HEK293 (cell line): ENCODE measurements around the gene CKB.

ENCODE experiments used
- GLI2 ChIP-seq: fragments of 450-650 bp; formaldehyde crosslinking; IDR thresholded peaks from 2 replicates; pipeline ENCODE4; 2017; ENCODE audit warnings: missing biosample characterization, missing genetic modification characterization, low read depth, borderline replicate concordance
- HOXA7 ChIP-seq: sonication (generic); formaldehyde crosslinking; IDR thresholded peaks from 2 replicates; pipeline ENCODE4 v1.8.1; 2022; ENCODE audit warnings: missing genetic modification reagents, borderline replicate concordance
- YY1 ChIP-seq: fragments of 450-650 bp; formaldehyde crosslinking; IDR thresholded peaks from 2 replicates; pipeline ENCODE4 v1.5.1; 2018; ENCODE audit warnings: missing biosample characterization, missing genetic modification characterization
- ZBTB21 ChIP-seq: fragments of 450-650 bp; formaldehyde crosslinking; IDR thresholded peaks from 2 replicates; pipeline ENCODE4 v1.5.1; 2017; ENCODE audit warnings: missing biosample characterization, missing genetic modification characterization
- ZNF138 ChIP-seq: fragments of 450-650 bp; formaldehyde crosslinking; IDR thresholded peaks from 2 replicates; pipeline ENCODE4 v1.5.1; 2016; ENCODE audit warnings: missing biosample characterization, missing genetic modification characterization, borderline replicate concordance
- ZNF274 ChIP-seq, 2 experiments: fragments of 200-500 bp in 1 of 2; fragments of 450-650 bp in 1 of 2; sonication (Bioruptor generic) in 1 of 2; formaldehyde crosslinking in 1 of 2; IDR thresholded peaks; 2 replicates each; pipeline versions ENCODE4 v1.5.1 to v1.6.1; 2014 to 2016; ENCODE audit warnings: borderline replicate concordance in 1 of 2, inconsistent platforms in 1 of 2, low read length in 1 of 2, missing biosample characterization in 1 of 2, missing genetic modification characterization in 1 of 2
- ZNF549 ChIP-seq: fragments of 450-650 bp; IDR thresholded peaks from 2 replicates; pipeline ENCODE4 v1.5.1; 2018; ENCODE audit warnings: missing biosample characterization, missing genetic modification characterization, mild to moderate bottlenecking, inconsistent platforms, moderate library complexity
- ZNF596 ChIP-seq: fragments of 450-650 bp; IDR thresholded peaks from 2 replicates; pipeline ENCODE4 v1.5.0; 2018; ENCODE audit warnings: missing biosample characterization, mild to moderate bottlenecking, missing genetic modification characterization, moderate library complexity
- ZNF843 ChIP-seq: fragments of 450-650 bp; formaldehyde crosslinking; IDR thresholded peaks from 2 replicates; pipeline ENCODE4 v1.5.1; 2016; ENCODE audit warnings: missing biosample characterization, missing genetic modification characterization
- ZSCAN23 ChIP-seq: fragments of 450-650 bp; formaldehyde crosslinking; IDR thresholded peaks from 2 replicates; pipeline ENCODE4 v1.5.1; 2016; ENCODE audit warnings: missing biosample characterization, missing genetic modification characterization
- TF ChIP-seq, protein P1 (sequence below): fragments of 450-650 bp; formaldehyde crosslinking; IDR thresholded peaks from 2 replicates; pipeline ENCODE4 v1.5.1; 2016; ENCODE audit warnings: missing biosample characterization, missing genetic modification characterization
- TF ChIP-seq, protein P2 (sequence below): fragments of 450-650 bp; formaldehyde crosslinking; IDR thresholded peaks from 2 replicates; pipeline ENCODE4 v1.5.1; 2016; ENCODE audit warnings: missing biosample characterization, missing genetic modification characterization

DNA sequence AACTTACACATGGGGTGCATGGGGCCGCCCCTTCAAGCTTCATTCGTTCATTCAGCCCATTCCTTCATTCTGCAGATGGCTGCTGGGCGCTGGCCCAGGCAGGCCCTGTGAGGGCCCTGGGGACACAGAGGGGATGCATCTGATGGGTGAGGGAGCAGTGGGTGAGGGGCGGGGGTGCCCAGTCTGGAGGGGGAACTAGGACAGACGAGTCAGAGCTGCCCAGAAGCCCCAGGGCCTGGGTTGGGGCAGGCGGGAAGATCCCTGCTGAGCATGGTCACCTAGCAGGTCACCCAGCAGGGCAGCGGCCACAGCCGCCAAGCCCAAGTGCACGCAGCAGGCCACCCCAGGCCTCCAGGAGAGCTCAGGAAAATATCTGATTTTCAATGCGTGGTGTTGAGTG, 20.5 kb upstream of the CKB start:
- TF ChIP-seq, protein P1, sequence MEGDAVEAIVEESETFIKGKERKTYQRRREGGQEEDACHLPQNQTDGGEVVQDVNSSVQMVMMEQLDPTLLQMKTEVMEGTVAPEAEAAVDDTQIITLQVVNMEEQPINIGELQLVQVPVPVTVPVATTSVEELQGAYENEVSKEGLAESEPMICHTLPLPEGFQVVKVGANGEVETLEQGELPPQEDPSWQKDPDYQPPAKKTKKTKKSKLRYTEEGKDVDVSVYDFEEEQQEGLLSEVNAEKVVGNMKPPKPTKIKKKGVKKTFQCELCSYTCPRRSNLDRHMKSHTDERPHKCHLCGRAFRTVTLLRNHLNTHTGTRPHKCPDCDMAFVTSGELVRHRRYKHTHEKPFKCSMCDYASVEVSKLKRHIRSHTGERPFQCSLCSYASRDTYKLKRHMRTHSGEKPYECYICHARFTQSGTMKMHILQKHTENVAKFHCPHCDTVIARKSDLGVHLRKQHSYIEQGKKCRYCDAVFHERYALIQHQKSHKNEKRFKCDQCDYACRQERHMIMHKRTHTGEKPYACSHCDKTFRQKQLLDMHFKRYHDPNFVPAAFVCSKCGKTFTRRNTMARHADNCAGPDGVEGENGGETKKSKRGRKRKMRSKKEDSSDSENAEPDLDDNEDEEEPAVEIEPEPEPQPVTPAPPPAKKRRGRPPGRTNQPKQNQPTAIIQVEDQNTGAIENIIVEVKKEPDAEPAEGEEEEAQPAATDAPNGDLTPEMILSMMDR, result no peak
- TF ChIP-seq ZNF843 (tag by site-specific recombination) (no peak), GLI2 (tag by site-specific recombination) (no peak), ZNF596 (no peak), ZNF549 (tag by site-specific recombination) (no peak), ZNF138 (tag by site-specific recombination) (no peak), YY1 (no peak), ZNF274 (IDR thresholded peaks at IDR 0.05; ENCODE audit: low read length) (no peak), ZNF274 (tag by site-specific recombination; IDR thresholded peaks at IDR 0.05; ENCODE audit: borderline replicate concordance) (no peak), HOXA7 (CRISPR knock-in tag) (no peak), ZSCAN23 (no peak), ZBTB21 (tag by site-specific recombination) (no peak)
- TF ChIP-seq, protein P2, sequence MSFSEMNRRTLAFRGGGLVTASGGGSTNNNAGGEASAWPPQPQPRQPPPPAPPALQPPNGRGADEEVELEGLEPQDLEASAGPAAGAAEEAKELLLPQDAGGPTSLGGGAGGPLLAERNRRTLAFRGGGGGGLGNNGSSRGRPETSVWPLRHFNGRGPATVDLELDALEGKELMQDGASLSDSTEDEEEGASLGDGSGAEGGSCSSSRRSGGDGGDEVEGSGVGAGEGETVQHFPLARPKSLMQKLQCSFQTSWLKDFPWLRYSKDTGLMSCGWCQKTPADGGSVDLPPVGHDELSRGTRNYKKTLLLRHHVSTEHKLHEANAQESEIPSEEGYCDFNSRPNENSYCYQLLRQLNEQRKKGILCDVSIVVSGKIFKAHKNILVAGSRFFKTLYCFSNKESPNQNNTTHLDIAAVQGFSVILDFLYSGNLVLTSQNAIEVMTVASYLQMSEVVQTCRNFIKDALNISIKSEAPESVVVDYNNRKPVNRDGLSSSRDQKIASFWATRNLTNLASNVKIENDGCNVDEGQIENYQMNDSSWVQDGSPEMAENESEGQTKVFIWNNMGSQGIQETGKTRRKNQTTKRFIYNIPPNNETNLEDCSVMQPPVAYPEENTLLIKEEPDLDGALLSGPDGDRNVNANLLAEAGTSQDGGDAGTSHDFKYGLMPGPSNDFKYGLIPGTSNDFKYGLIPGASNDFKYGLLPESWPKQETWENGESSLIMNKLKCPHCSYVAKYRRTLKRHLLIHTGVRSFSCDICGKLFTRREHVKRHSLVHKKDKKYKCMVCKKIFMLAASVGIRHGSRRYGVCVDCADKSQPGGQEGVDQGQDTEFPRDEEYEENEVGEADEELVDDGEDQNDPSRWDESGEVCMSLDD (tag by site-specific recombination), result no peak
